HepG2 (cell line): ENCODE measurements around the gene TENT5D. TPM values are rescaled to one million over a fixed set of nuclear protein-coding genes. Genes with fewer than 3 reads are reported as not detected.
"Not testable (repeated sequence)": the region's sequence is repeated elsewhere in the genome, so short reads cannot be mapped to it uniquely, and the experiment has no call there.

ENCODE experiments used
- ATAC-seq: fragments of 200-7000 bp; cut with Tn5 transposase; 3 replicates; pipeline ENCODE4 v1.9.1; 2020; ENCODE audit warnings: mild to moderate bottlenecking, moderate library complexity
- BruUV-seq: library from RNA; stranded (reverse); fragments of 400-500 nt; replicated peaks from 2 replicates; lab custom pipeline; 2021; lab: Mats Ljungman, UMichigan
- CTCF ChIA-PET: fragments of 300-600 bp; formaldehyde crosslinking; extraction: SDS; loops from one replicate; lab custom pipeline; 2021; ENCODE audit warnings: low total read pairs, inconsistent platforms, low intra/inter-chr PET ratio; lab: Yijun Ruan, JAX
- POLR2A ChIA-PET: fragments of 350-600 bp; sonication (Branson Sonifier 250); formaldehyde crosslinking; loops from one replicate; lab custom pipeline; 2020; ENCODE audit warnings: antibody characterized with exemption, inconsistent platforms; lab: Yijun Ruan, JAX
- DNase-seq: peaks from one replicate; pipeline ENCODE4 v3.0.0-alpha.2; 2015; ENCODE audit warnings: low spot score
- FAIRE-seq: peaks from 3 replicates; lab custom pipeline; 2011; peaks lifted over from hg19 to GRCh38; lab: Jason Lieb, UNC
- H2AFZ ChIP-seq: one replicate; pipeline ENCODE4 v1.6.1; 2011; ENCODE audit warnings: low read length, inconsistent platforms
- H3K27ac ChIP-seq: fragments of 300-600 bp; 3 replicates; pipeline ENCODE4 v1.8.0; 2011; ENCODE audit warnings: mixed run types, mild to moderate bottlenecking, mixed read lengths, low read length, inconsistent platforms; ENCODE audit not compliant: insufficient read depth; ENCODE audit errors: extremely low read length
- H3K27me3 ChIP-seq, 2 experiments: fragments of 200-600 bp in 1 of 2; 2 replicates in 1 of 2; 3 replicates in 1 of 2; pipeline versions ENCODE4 v1.6.0 to v1.8.0; 2011; ENCODE audit warnings: low read length in 2 of 2, mild to moderate bottlenecking in 2 of 2, moderate library complexity in 2 of 2, inconsistent platforms in 1 of 2; ENCODE audit not compliant: insufficient read depth in 2 of 2, control insufficient read depth in 1 of 2
- H3K36me3 ChIP-seq, 2 experiments: fragments of 200-600 bp in 1 of 2; replicated peaks in 1 of 2; 2 replicates in 1 of 2; 3 replicates in 1 of 2; pipeline versions ENCODE4 v1.5.1 to v1.8.0; 2011; ENCODE audit warnings: low read length in 2 of 2, inconsistent platforms in 1 of 2; ENCODE audit not compliant: insufficient read depth in 2 of 2, control insufficient read depth in 1 of 2
- H3K4me1 ChIP-seq: 2 replicates; pipeline ENCODE4 v1.5.1; 2012; ENCODE audit warnings: low read length, inconsistent platforms; ENCODE audit not compliant: insufficient read depth
- H3K4me2 ChIP-seq: 2 replicates; pipeline ENCODE4 v1.6.0; 2011; ENCODE audit warnings: low read depth, low read length, inconsistent platforms
- H3K4me3 ChIP-seq, 3 experiments: fragments of 200-600 bp in 1 of 3; sonication (generic), shearing (Covaris generic) in 1 of 3; replicated peaks in 1 of 3; 2 replicates each; pipeline ENCODE4 v1.5.1; 2011 to 2016; ENCODE audit warnings: low read length in 3 of 3, inconsistent platforms in 2 of 3, low read depth in 2 of 3, mild to moderate bottlenecking in 2 of 3, control low read depth in 1 of 3, mixed read lengths in 1 of 3; ENCODE audit not compliant: insufficient read depth in 1 of 3
- H3K79me2 ChIP-seq: one replicate; pipeline ENCODE4 v1.6.1; 2011; ENCODE audit warnings: low read length, inconsistent platforms; ENCODE audit not compliant: insufficient read depth
- H3K9ac ChIP-seq: 2 replicates; pipeline ENCODE4 v1.6.0; 2011; ENCODE audit warnings: mild to moderate bottlenecking, low read depth, low read length, inconsistent platforms; ENCODE audit not compliant: insufficient read depth
- H3K9me3 ChIP-seq: 2 replicates; pipeline ENCODE4 v1.5.1; 2012; ENCODE audit warnings: mild to moderate bottlenecking, low read length
- H4K20me1 ChIP-seq: 2 replicates; pipeline ENCODE4 v1.6.0; 2011; ENCODE audit warnings: inconsistent platforms, mild to moderate bottlenecking, low read length, moderate library complexity; ENCODE audit not compliant: insufficient read depth
- AHR ChIP-seq: IDR thresholded peaks from 2 replicates; pipeline ENCODE4 v1.6.1; 2018; ENCODE audit warnings: missing genetic modification reagents, missing compliant biosample characterization
- ELF1 ChIP-seq: sonication (generic); formaldehyde crosslinking; IDR thresholded peaks from 2 replicates; pipeline ENCODE4 v1.4.0; 2020; ENCODE audit warnings: missing genetic modification reagents
- ELF4 ChIP-seq: sonication (generic); formaldehyde crosslinking; IDR thresholded peaks from 2 replicates; pipeline ENCODE4 v1.5.0; 2020; ENCODE audit warnings: missing genetic modification reagents, mild to moderate bottlenecking, moderate library complexity, borderline replicate concordance
- HOXD1 ChIP-seq: sonication (generic); formaldehyde crosslinking; IDR thresholded peaks from 2 replicates; pipeline ENCODE4 v1.5.0; 2020; ENCODE audit warnings: missing genetic modification reagents
- IKZF1 ChIP-seq: fragments of 450-650 bp; IDR thresholded peaks from 2 replicates; pipeline ENCODE4 v1.7.1; 2016
- NR3C1 ChIP-seq: sonication (generic); formaldehyde crosslinking; IDR thresholded peaks from 2 replicates; pipeline ENCODE4 v1.4.0; 2020; ENCODE audit warnings: missing genetic modification reagents
- PHB2 ChIP-seq: fragments of 450-650 bp; IDR thresholded peaks from 2 replicates; pipeline ENCODE4 v1.6.1; 2018; ENCODE audit not compliant: partially characterized antibody
- TCF7 ChIP-seq: sonication (generic); IDR thresholded peaks from 2 replicates; pipeline ENCODE4 v1.6.1; 2016; ENCODE audit warnings: antibody characterized with exemption, low read depth
- ZFX ChIP-seq: sonication (generic); formaldehyde crosslinking; IDR thresholded peaks from 2 replicates; pipeline ENCODE4 v1.4.0; 2020; ENCODE audit warnings: mild to moderate bottlenecking, low read depth, missing genetic modification reagents, moderate library complexity
- ZNF709 ChIP-seq: sonication (generic); formaldehyde crosslinking; IDR thresholded peaks from 2 replicates; pipeline ENCODE4 v1.5.0; 2020; ENCODE audit warnings: mild to moderate bottlenecking, missing genetic modification reagents
- ZNF790 ChIP-seq: sonication (generic); formaldehyde crosslinking; IDR thresholded peaks from 2 replicates; pipeline ENCODE4 v1.8.0; 2022; ENCODE audit warnings: missing genetic modification reagents, mild to moderate bottlenecking, borderline replicate concordance
- WGBS: methylation state at CpG from one replicate; pipeline ENCODE4 v1.1.6; 2017; ENCODE audit warnings: low lambda C conversion rate; 5-methylcytosine and 5-hydroxymethylcytosine counted together
- in situ Hi-C: cut with HindIII; loops from 2 replicates; pipeline ENCODE4 v1.10.0; 2017; ENCODE audit warnings: low pct_unique_long_range_greater_than_20kb; ENCODE audit not compliant: extremely low pct_ligation_motif_present
- intact Hi-C: fragments of 100-400 bp; cut with micrococcal nuclease; formaldehyde crosslinking; loops from one replicate; pipeline ENCODE4 v1.10.0; 2022; ENCODE audit not compliant: unreplicated experiment
- polyA plus RNA-seq, 8 experiments: library from polyadenylated mRNA; depleted of rRNA in 3 of 8; stranded (reverse) in 7 of 8; unstranded in 1 of 8; fragments of >200 nt; fragmentation: Illumina TruSeq in 4 of 8; extraction: Trizol in 4 of 8; gene quantifications; 2 replicates each; pipeline versions ENCODE4 v1.2.1 to v1.2.3, GENCODE V29; 2011 to 2016; ENCODE audit warnings: low read depth in 4 of 8, missing spikeins in 1 of 8, mixed read lengths in 1 of 8; ENCODE audit not compliant: insufficient read depth in 1 of 8
- total RNA-seq, 5 experiments: library from RNA; depleted of rRNA; stranded (reverse); fragments of >200 nt; fragmentation: Illumina TruSeq; extraction: Trizol; gene quantifications; 2 replicates each; pipeline ENCODE4 v1.2.3, GENCODE V29; 2016; ENCODE audit warnings: low read depth in 1 of 5
- TF ChIP-seq, protein P1 (sequence below): IDR thresholded peaks from 2 replicates; pipeline ENCODE4 v1.6.1; 2016; ENCODE audit warnings: mild to moderate bottlenecking
- TF ChIP-seq, protein P2 (sequence below): sonication (generic); formaldehyde crosslinking; IDR thresholded peaks from 2 replicates; pipeline ENCODE4 v1.5.0; 2020; ENCODE audit warnings: missing genetic modification reagents

Gene TENT5D
- total and polyA plus RNA-seq, 2 of the 13 experiments (the other 11 are each of a cell fraction or from before 2014, with no cell fraction given), result not detected

DNA sequence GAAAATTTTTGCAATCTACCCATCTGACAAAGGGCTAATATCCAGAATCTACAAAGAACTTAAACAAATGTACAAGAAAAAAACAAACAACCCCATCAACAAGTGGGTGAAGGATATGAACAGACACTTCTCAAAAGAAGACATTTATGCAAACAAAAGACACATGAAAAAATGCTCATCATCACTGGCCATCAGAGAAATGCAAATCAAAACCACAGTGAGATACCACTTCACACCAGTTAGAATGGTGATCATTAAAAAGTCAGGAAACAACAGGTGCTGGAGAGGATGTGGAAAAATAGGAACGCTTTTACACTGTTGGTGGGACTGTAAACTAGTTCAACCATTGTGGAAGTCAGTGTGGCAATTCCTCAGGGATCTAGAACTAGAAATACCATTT lies 34.6 kb upstream of the TENT5D start:
- in situ Hi-C loops, CTCF ChIA-PET, H3K79me2 ChIP-seq, H3K4me3 ChIP-seq, H2AFZ ChIP-seq, H3K27me3 ChIP-seq, H3K4me2 ChIP-seq, H3K9ac ChIP-seq, intact Hi-C loops, H3K9me3 ChIP-seq, POLR2A ChIA-PET, H3K4me1 ChIP-seq, H3K36me3 ChIP-seq, H3K27ac ChIP-seq, FAIRE-seq, H4K20me1 ChIP-seq, DNase-seq, BruUV-seq, ATAC-seq: not testable (repeated sequence)
- WGBS, result 14% methylated on average over 1 of the region's 1 CpG

DNA sequence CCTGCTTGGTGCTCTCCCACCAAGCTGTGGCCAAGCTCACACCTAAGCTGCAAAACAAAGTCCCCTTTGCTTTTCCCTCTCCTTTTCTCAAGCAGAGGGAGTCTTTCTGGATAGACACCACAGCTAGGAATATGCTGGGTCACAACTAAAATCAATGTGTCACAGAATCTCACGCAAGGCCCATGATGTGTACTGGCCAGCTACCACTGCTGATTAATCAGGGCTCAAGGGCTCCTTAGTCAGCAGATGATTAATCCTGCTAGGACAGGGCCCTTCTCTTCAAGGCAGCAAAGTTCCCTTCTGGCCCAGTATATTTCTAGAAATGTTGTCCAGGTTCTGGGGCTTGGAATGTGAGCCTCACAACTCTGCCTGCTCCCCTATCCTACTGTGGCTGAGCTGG lies 32.0 kb upstream of the TENT5D start:
- no CpG with 5 or more reads among the region's 1 CpG for whole genome bisulfite sequencing
- no TSS peak for BruUV-seq
- no peak overlapping the region for H3K4me3 ChIP-seq
- no peak overlapping the region for H2AFZ ChIP-seq
- no peaks in the 10 kb centered on the region for H4K20me1 ChIP-seq
- ATAC-seq (no peak), FAIRE-seq (no peak), DNase-seq (no peak)
- CTCF ChIA-PET, result no interaction called here
- no peaks in the 10 kb centered on the region for H3K36me3 ChIP-seq
- no peaks in the 10 kb centered on the region for H3K4me1 ChIP-seq
- H3K9me3 ChIP-seq, result no peaks in the 10 kb centered on the region
- intact Hi-C loops, result no loop called here
- no peak overlapping the region for H3K4me2 ChIP-seq
- H3K27me3 ChIP-seq, result no peaks in the 10 kb centered on the region
- no peak for TF ChIP-seq TCF7
- no peak overlapping the region for H3K27ac ChIP-seq
- no peaks in the 10 kb centered on the region for H3K79me2 ChIP-seq
- POLR2A ChIA-PET, result no interaction called here
- H3K9ac ChIP-seq, result no peak overlapping the region
- in situ Hi-C loops, result no loop called here

DNA sequence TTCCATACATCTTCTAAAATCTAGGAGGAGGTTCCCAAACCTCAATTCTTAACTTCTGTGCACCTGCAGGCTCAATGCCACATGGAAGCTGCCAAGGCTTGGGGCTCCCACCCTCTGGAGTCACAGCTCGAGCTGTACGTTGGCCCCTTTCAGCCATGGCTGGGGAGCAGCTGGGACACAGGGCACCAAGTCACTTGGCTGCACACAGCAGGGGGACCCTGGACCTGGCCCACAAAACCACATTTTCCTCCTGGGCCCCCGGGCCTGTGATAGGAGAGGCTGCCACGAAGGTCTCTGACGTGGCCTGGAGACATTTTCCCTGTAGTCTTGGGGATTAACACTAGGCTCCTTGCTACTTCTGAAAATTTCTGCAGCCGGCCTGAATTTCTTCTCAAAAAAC lies 8.2 kb upstream of the TENT5D start:
- H2AFZ ChIP-seq, result no peak overlapping the region
- H3K36me3 ChIP-seq, result no peaks in the 10 kb centered on the region
- H3K9me3 ChIP-seq, result no peaks in the 10 kb centered on the region
- no peak overlapping the region for H3K4me2 ChIP-seq
- no peak for DNase-seq
- no peaks in the 10 kb centered on the region for H3K27me3 ChIP-seq
- no peaks in the 10 kb centered on the region for H3K79me2 ChIP-seq
- no CpG with 5 or more reads among the region's 6 CpGs for WGBS
- no peaks in the 10 kb centered on the region for H4K20me1 ChIP-seq
- no TSS peak for BruUV-seq
- H3K9ac ChIP-seq, result no peak overlapping the region
- intact Hi-C loops, result no loop called here
- ChIA-PET CTCF (no interaction called here), POLR2A (no interaction called here)
- in situ Hi-C loops, result no loop called here
- H3K4me3 ChIP-seq, result no peak overlapping the region
- H3K4me1 ChIP-seq, result no peaks in the 10 kb centered on the region
- H3K27ac ChIP-seq, result no peak overlapping the region
- no peak for FAIRE-seq
- no peak for ATAC-seq
- TF ChIP-seq HOXD1 (CRISPR knock-in tag) (no peak), ZNF709 (CRISPR knock-in tag) (no peak), IKZF1 (no peak), ELF4 (CRISPR knock-in tag) (no peak), ZFX (CRISPR knock-in tag) (no peak), ZNF790 (CRISPR knock-in tag) (no peak), PHB2 (no peak), AHR (CRISPR knock-in tag) (no peak), NR3C1 (no peak), ELF1 (CRISPR knock-in tag) (no peak)
- TF ChIP-seq, protein P1, sequence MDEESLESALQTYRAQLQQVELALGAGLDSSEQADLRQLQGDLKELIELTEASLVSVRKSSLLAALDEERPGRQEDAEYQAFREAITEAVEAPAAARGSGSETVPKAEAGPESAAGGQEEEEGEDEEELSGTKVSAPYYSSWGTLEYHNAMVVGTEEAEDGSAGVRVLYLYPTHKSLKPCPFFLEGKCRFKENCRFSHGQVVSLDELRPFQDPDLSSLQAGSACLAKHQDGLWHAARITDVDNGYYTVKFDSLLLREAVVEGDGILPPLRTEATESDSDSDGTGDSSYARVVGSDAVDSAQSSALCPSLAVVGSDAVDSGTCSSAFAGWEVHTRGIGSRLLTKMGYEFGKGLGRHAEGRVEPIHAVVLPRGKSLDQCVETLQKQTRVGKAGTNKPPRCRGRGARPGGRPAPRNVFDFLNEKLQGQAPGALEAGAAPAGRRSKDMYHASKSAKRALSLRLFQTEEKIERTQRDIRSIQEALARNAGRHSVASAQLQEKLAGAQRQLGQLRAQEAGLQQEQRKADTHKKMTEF, result no peak
- TF ChIP-seq, protein P2, sequence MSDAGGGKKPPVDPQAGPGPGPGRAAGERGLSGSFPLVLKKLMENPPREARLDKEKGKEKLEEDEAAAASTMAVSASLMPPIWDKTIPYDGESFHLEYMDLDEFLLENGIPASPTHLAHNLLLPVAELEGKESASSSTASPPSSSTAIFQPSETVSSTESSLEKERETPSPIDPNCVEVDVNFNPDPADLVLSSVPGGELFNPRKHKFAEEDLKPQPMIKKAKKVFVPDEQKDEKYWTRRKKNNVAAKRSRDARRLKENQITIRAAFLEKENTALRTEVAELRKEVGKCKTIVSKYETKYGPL (CRISPR knock-in tag), result no peak
